Endothelial cell (in vitro differentiated cells): ENCODE data around the gene MPZL2. TPM values are rescaled to one million over a fixed set of nuclear protein-coding genes. Genes with fewer than 3 reads are reported as not detected.

ENCODE experiments used
- DNase-seq: peaks from one replicate; pipeline ENCODE4 v3.0.0; 2021; ENCODE audit warnings: low spot score
- H3K27ac Mint-ChIP-seq: one replicate; pipeline ENCODE4 v1.8.0; 2021; ENCODE audit warnings: mixed read lengths, inconsistent platforms; ENCODE audit not compliant: unreplicated experiment
- H3K27me3 Mint-ChIP-seq: one replicate; pipeline ENCODE4 v1.8.0; 2021; ENCODE audit warnings: mild to moderate bottlenecking, moderate library complexity, mixed read lengths, inconsistent platforms; ENCODE audit not compliant: unreplicated experiment
- H3K36me3 Mint-ChIP-seq: one replicate; pipeline ENCODE4 v1.8.0; 2021; ENCODE audit warnings: mild to moderate bottlenecking, low read depth, mixed read lengths, inconsistent platforms; ENCODE audit not compliant: unreplicated experiment
- H3K4me1 Mint-ChIP-seq: one replicate; pipeline ENCODE4 v1.8.0; 2021; ENCODE audit warnings: mild to moderate bottlenecking, mixed read lengths, inconsistent platforms; ENCODE audit not compliant: unreplicated experiment
- H3K4me3 Mint-ChIP-seq: one replicate; pipeline ENCODE4 v1.8.0; 2021; ENCODE audit warnings: mild to moderate bottlenecking, mixed read lengths, inconsistent platforms; ENCODE audit not compliant: unreplicated experiment
- H3K9me3 Mint-ChIP-seq: one replicate; pipeline ENCODE4 v1.8.0; 2021; ENCODE audit warnings: mixed read lengths, inconsistent platforms; ENCODE audit not compliant: unreplicated experiment
- CTCF ChIP-seq: fragments of 200-600 bp; sonication (generic); IDR thresholded peaks from one replicate; pipeline ENCODE4 v1.5.0; 2021; ENCODE audit warnings: antibody characterized with exemption; ENCODE audit not compliant: unreplicated experiment
- total RNA-seq: library from RNA; stranded (reverse); fragmentation: NEBNext Ultra II Directional; extraction: Animal tissue kit (Norgen Biotek cat#: 25700); gene quantifications from one replicate; pipeline ENCODE4 v1.2.1, GENCODE V29; 2021; ENCODE audit not compliant: unreplicated experiment

MPZL2 gene
- total RNA-seq, 1 donor from 2014 or later = 1.0 TPM

- TF ChIP-seq CTCF = no peak
- Mint-ChIP-seq H3K9me3 (no peaks in the 10 kb centered on the region), H3K27me3 (peaks cover 2% of the 10 kb centered on the region), H3K36me3 (peaks cover 13% of the 10 kb centered on the region), H3K4me1 (peaks cover 28% of the 10 kb centered on the region), H3K4me3 (no peak overlapping the region), H3K27ac (no peak overlapping the region)
- DNase-seq = no peak
These were observed 29.3 kb downstream of the MPZL2 start for GRCh38 chr11:118234833-118235232.

GRCh38 chr11:118233850-118234249 lies 30.2 kb downstream of the MPZL2 start:
- H3K36me3 Mint-ChIP-seq = peaks cover 13% of the 10 kb centered on the region
- no peak for TF ChIP-seq CTCF
- H3K27me3 Mint-ChIP-seq = peaks cover 2% of the 10 kb centered on the region
- H3K4me1 Mint-ChIP-seq = peaks cover 23% of the 10 kb centered on the region
- no peak overlapping the region for H3K27ac Mint-ChIP-seq
- no peaks in the 10 kb centered on the region for H3K9me3 Mint-ChIP-seq
- no peak for DNase-seq
- H3K4me3 Mint-ChIP-seq = no peak overlapping the region

DNA sequence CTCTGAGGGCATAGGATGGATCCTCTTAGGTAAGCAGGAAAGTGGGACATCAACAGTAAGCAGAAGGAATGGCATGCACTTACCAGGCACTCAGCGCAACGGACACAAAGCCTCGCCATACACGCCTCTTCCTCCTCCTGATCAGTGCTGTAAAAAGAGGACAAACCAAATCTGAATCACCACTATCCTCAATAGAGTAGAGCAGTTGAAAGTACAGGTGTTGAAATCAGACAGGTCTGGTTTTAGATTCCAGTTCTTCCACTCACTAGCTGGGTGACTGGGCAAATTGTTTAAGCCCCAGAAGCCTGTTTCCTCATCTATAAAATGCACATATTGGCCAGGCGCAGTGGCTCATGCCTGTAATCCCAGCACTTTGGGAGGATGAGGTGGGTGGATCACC lies 30.7 kb downstream of the MPZL2 start:
- H3K4me1 Mint-ChIP-seq = peaks cover 18% of the 10 kb centered on the region
- TF ChIP-seq CTCF = no peak

DNA sequence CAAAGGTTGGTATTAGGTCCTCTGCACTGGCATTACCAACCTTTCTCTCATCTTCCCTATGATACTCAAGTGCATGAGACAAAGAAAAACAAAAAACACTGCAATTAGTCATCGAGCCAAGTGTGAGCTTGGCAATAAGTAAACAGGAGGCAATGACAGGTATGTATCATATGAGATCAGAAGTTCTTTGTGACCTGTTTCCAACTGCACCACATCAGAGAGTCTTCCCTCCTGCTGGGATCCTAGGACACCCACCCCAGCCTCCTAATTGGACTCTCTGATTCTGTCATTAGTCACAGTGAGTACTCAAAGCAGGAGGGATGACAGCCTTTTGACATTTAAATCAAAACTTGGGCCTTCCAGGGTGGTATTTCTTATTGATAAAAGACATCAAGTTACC lies 31.4 kb downstream of the MPZL2 start:
- no peak for TF ChIP-seq CTCF
- H3K4me1 Mint-ChIP-seq = peaks cover 16% of the 10 kb centered on the region
- H3K9me3 Mint-ChIP-seq = no peaks in the 10 kb centered on the region
- H3K4me3 Mint-ChIP-seq = no peak overlapping the region
- H3K36me3 Mint-ChIP-seq = peaks cover 13% of the 10 kb centered on the region
- peaks cover 2% of the 10 kb centered on the region for H3K27me3 Mint-ChIP-seq
- H3K27ac Mint-ChIP-seq = no peak overlapping the region
- no peak for DNase-seq

More for the DNA sequence above, 30.7 kb downstream of the MPZL2 start:
- DNase-seq = no peak
- peaks cover 13% of the 10 kb centered on the region for H3K36me3 Mint-ChIP-seq
- H3K27ac Mint-ChIP-seq = no peak overlapping the region
- no peak overlapping the region for H3K4me3 Mint-ChIP-seq
- no peaks in the 10 kb centered on the region for H3K9me3 Mint-ChIP-seq
- H3K27me3 Mint-ChIP-seq = peaks cover 2% of the 10 kb centered on the region

GRCh38 chr11:118231461-118231860 lies 32.6 kb downstream of the MPZL2 start:
- peaks cover 9% of the 10 kb centered on the region for H3K4me1 Mint-ChIP-seq
- peaks cover 13% of the 10 kb centered on the region for H3K36me3 Mint-ChIP-seq
- H3K4me3 Mint-ChIP-seq = no peak overlapping the region
- H3K27me3 Mint-ChIP-seq = peaks cover 2% of the 10 kb centered on the region
- H3K9me3 Mint-ChIP-seq = no peaks in the 10 kb centered on the region
- H3K27ac Mint-ChIP-seq = no peak overlapping the region
- no peak for TF ChIP-seq CTCF
- no peak for DNase-seq
